ENCODE results near the gene IRF1.
A peak's percentile ranks its signal among the peaks of the same experiment; 100 is the strongest.

IRF1 gene

GRCh38 chr5:132468656-132469379, 21.8 kb downstream of the IRF1 start:
- H3K56ac ChIP-seq (ENCODE audit: low read length), result no peak overlapping the region

GRCh38 chr5:132467287-132467984, 23.1 kb downstream of the IRF1 start:
- Histone ChIP-seq H3K27ac (ENCODE audit: low read depth, low read length) (no peak overlapping the region), H3K56ac (ENCODE audit: low read length) (no peak overlapping the region), H3K9ac (ENCODE audit: low read length) (no peak overlapping the region), H3K79me1 (ENCODE audit: low read length) (no peaks in the 10 kb centered on the region), H3K23ac (ENCODE audit: low read length) (no peak overlapping the region), H4K8ac (ENCODE audit: low read depth, low read length) (no peak overlapping the region), H3K79me2 (ENCODE audit: control insufficient read depth, insufficient read depth, low read length) (no peaks in the 10 kb centered on the region), H3K4me2 (ENCODE audit: low read length) (no peak overlapping the region), H3K4me1 (ENCODE audit: control insufficient read depth, low read depth, low read length) (peaks cover 7% of the 10 kb centered on the region), H2AK5ac (ENCODE audit: low read length) (no peak overlapping the region), H3K27me3 (ENCODE audit: insufficient read depth, low read length, poor library complexity) (no peaks in the 10 kb centered on the region), H2BK120ac (ENCODE audit: low read depth, low read length) (no peak overlapping the region), H2BK15ac (replicated peaks; ENCODE audit: low read depth) (no peak overlapping the region), H3K4ac (ENCODE audit: low read depth, low read length) (no peak overlapping the region), H3K36me3 (ENCODE audit: control insufficient read depth, insufficient read depth, low read length) (no peaks in the 10 kb centered on the region), H3K18ac (ENCODE audit: low read length) (no peak overlapping the region), H3K4me3 (ENCODE audit: low read length) (no peak overlapping the region), H2BK5ac (ENCODE audit: low read length) (no peak overlapping the region), H4K5ac (ENCODE audit: low read length) (no peak overlapping the region)
- WGBS (ENCODE audit: extremely low coverage, insufficient coverage, low lambda C conversion rate), result no CpG with 5 or more reads among the region's 4 CpGs
- no peak for DNase-seq

More at GRCh38 chr5:132468656-132469379, 21.8 kb downstream of the IRF1 start:
- no peak overlapping the region for H3K9ac ChIP-seq (ENCODE audit: low read length)
- no peak overlapping the region for H3K4me3 ChIP-seq (ENCODE audit: low read length)
- WGBS (ENCODE audit: extremely low coverage, insufficient coverage, low lambda C conversion rate), result no CpG with 5 or more reads among the region's 3 CpGs
- H3K36me3 ChIP-seq (ENCODE audit: control insufficient read depth, insufficient read depth, low read length), result no peaks in the 10 kb centered on the region
- no peak overlapping the region for H2BK15ac ChIP-seq (replicated peaks; ENCODE audit: low read depth)
- H4K8ac ChIP-seq (ENCODE audit: low read depth, low read length), result no peak overlapping the region
- no peaks in the 10 kb centered on the region for H3K79me1 ChIP-seq (ENCODE audit: low read length)
- no peak for DNase-seq
- H3K4me2 ChIP-seq (ENCODE audit: low read length), result no peak overlapping the region
- H3K27ac ChIP-seq (ENCODE audit: low read depth, low read length), result no peak overlapping the region
- no peak overlapping the region for H3K18ac ChIP-seq (ENCODE audit: low read length)
- H4K5ac ChIP-seq (ENCODE audit: low read length), result no peak overlapping the region
- no peak overlapping the region for H2BK120ac ChIP-seq (ENCODE audit: low read depth, low read length)
- H2AK5ac ChIP-seq (ENCODE audit: low read length), result no peak overlapping the region
- H3K4ac ChIP-seq (ENCODE audit: low read depth, low read length), result no peak overlapping the region
- no peaks in the 10 kb centered on the region for H3K27me3 ChIP-seq (ENCODE audit: insufficient read depth, low read length, poor library complexity)
- no peak overlapping the region for H2BK5ac ChIP-seq (ENCODE audit: low read length)
- no peaks in the 10 kb centered on the region for H3K79me2 ChIP-seq (ENCODE audit: control insufficient read depth, insufficient read depth, low read length)
- no peak overlapping the region for H3K23ac ChIP-seq (ENCODE audit: low read length)
- peaks cover 7% of the 10 kb centered on the region for H3K4me1 ChIP-seq (ENCODE audit: control insufficient read depth, low read depth, low read length)

- Histone ChIP-seq H3K4me2 (ENCODE audit: low read length) (no peak overlapping the region), H3K56ac (ENCODE audit: low read length) (no peak overlapping the region), H3K18ac (ENCODE audit: low read length) (no peak overlapping the region), H3K4ac (ENCODE audit: low read depth, low read length) (no peak overlapping the region), H3K23ac (ENCODE audit: low read length) (no peak overlapping the region), H4K8ac (ENCODE audit: low read depth, low read length) (no peak overlapping the region), H3K79me1 (ENCODE audit: low read length) (no peaks in the 10 kb centered on the region), H3K4me3 (ENCODE audit: low read length) (no peak overlapping the region), H2BK120ac (ENCODE audit: low read depth, low read length) (no peak overlapping the region), H3K27ac (ENCODE audit: low read depth, low read length) (no peak overlapping the region), H3K36me3 (ENCODE audit: control insufficient read depth, insufficient read depth, low read length) (no peaks in the 10 kb centered on the region), H2BK15ac (replicated peaks; ENCODE audit: low read depth) (no peak overlapping the region), H4K5ac (ENCODE audit: low read length) (no peak overlapping the region), H2BK5ac (ENCODE audit: low read length) (no peak overlapping the region), H3K4me1 (ENCODE audit: control insufficient read depth, low read depth, low read length) (peaks cover 7% of the 10 kb centered on the region), H3K79me2 (ENCODE audit: control insufficient read depth, insufficient read depth, low read length) (no peaks in the 10 kb centered on the region), H3K9ac (ENCODE audit: low read length) (no peak overlapping the region), H2AK5ac (ENCODE audit: low read length) (no peak overlapping the region), H3K27me3 (ENCODE audit: insufficient read depth, low read length, poor library complexity) (no peaks in the 10 kb centered on the region)
- peak; percentile 27 for DNase-seq
- WGBS (ENCODE audit: extremely low coverage, insufficient coverage, low lambda C conversion rate), result no CpG with 5 or more reads among the region's 18 CpGs
These were observed 23.9 kb downstream of the IRF1 start for GRCh38 chr5:132466433-132467286.

- H3K4ac ChIP-seq (ENCODE audit: low read depth, low read length), result no peak overlapping the region
- peaks cover 7% of the 10 kb centered on the region for H3K4me1 ChIP-seq (ENCODE audit: control insufficient read depth, low read depth, low read length)
- no peak overlapping the region for H2AK5ac ChIP-seq (ENCODE audit: low read length)
- no peak overlapping the region for H4K8ac ChIP-seq (ENCODE audit: low read depth, low read length)
- H3K56ac ChIP-seq (ENCODE audit: low read length), result peak overlapping the region; percentile 18
- no peak overlapping the region for H4K5ac ChIP-seq (ENCODE audit: low read length)
- H3K18ac ChIP-seq (ENCODE audit: low read length), result no peak overlapping the region
- peak; percentile 46 for DNase-seq
- no CpG with 5 or more reads among the region's 10 CpGs for WGBS (ENCODE audit: extremely low coverage, insufficient coverage, low lambda C conversion rate)
- H3K23ac ChIP-seq (ENCODE audit: low read length), result no peak overlapping the region
- no peaks in the 10 kb centered on the region for H3K79me1 ChIP-seq (ENCODE audit: low read length)
- H3K36me3 ChIP-seq (ENCODE audit: control insufficient read depth, insufficient read depth, low read length), result no peaks in the 10 kb centered on the region
- H2BK15ac ChIP-seq (replicated peaks; ENCODE audit: low read depth), result no peak overlapping the region
- no peak overlapping the region for H2BK5ac ChIP-seq (ENCODE audit: low read length)
- H3K79me2 ChIP-seq (ENCODE audit: control insufficient read depth, insufficient read depth, low read length), result no peaks in the 10 kb centered on the region
- H3K27me3 ChIP-seq (ENCODE audit: insufficient read depth, low read length, poor library complexity), result no peaks in the 10 kb centered on the region
- no peak overlapping the region for H3K4me2 ChIP-seq (ENCODE audit: low read length)
- H3K9ac ChIP-seq (ENCODE audit: low read length), result peak overlapping the region; percentile 6
- H3K4me3 ChIP-seq (ENCODE audit: low read length), result no peak overlapping the region
- no peak overlapping the region for H3K27ac ChIP-seq (ENCODE audit: low read depth, low read length)
- no peak overlapping the region for H2BK120ac ChIP-seq (ENCODE audit: low read depth, low read length)
These were observed 25.4 kb downstream of the IRF1 start for GRCh38 chr5:132465059-132465707.

DNA sequence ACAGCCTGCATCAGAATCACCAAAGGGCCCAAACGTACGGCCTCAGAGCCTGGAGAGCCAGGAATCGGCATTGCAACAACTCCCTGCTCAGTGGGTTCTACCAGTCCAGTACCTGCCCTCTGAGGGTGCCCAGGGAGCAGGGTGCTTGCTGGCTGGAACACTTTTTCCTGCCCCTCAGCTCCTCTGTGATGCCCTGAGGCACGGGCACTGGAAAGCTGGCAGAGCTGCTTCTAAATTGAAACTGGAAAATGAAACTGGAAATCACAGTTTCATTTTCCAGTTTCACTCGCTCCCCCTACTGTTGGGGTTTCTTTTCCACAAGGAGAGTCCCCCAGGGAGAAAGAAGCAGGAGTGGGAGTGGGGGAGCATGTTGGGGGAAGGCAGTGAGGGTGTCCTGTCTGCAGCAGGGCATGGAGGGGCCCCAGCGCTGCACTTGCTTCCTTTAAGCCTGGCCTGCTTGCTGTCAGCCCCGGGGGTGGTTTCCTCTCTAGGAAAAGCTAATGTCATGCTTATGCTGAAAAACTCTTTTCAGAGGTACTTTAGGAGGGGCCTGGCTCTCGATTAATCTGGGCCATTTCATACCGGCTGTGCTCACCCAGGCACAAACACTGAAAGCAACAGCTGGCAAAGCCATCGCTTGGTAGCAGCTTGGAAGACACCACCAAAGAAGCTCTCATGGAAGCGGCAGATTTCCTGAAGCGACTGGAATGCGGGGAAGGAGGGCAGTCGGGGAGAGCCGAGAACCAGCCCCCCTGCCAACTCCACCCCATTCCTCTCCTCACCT, 26.2 kb downstream of the IRF1 start:
- H2BK120ac ChIP-seq (ENCODE audit: low read depth, low read length), result no peak overlapping the region
- H3K79me1 ChIP-seq (ENCODE audit: low read length), result no peaks in the 10 kb centered on the region
- no peak overlapping the region for H2BK5ac ChIP-seq (ENCODE audit: low read length)
- WGBS (ENCODE audit: extremely low coverage, insufficient coverage, low lambda C conversion rate), result no CpG with 5 or more reads among the region's 15 CpGs
- no peaks in the 10 kb centered on the region for H3K36me3 ChIP-seq (ENCODE audit: control insufficient read depth, insufficient read depth, low read length)
- peaks cover 7% of the 10 kb centered on the region for H3K4me1 ChIP-seq (ENCODE audit: control insufficient read depth, low read depth, low read length)
- no peak overlapping the region for H3K27ac ChIP-seq (ENCODE audit: low read depth, low read length)
- no peak overlapping the region for H4K5ac ChIP-seq (ENCODE audit: low read length)
- H3K9ac ChIP-seq (ENCODE audit: low read length), result peak overlapping the region; percentile 6
- H4K8ac ChIP-seq (ENCODE audit: low read depth, low read length), result no peak overlapping the region
- H3K27me3 ChIP-seq (ENCODE audit: insufficient read depth, low read length, poor library complexity), result no peaks in the 10 kb centered on the region
- no peak overlapping the region for H2BK15ac ChIP-seq (replicated peaks; ENCODE audit: low read depth)
- no peak overlapping the region for H3K4me3 ChIP-seq (ENCODE audit: low read length)
- no peak overlapping the region for H3K4ac ChIP-seq (ENCODE audit: low read depth, low read length)
- peak; percentile 36 for DNase-seq
- H3K23ac ChIP-seq (ENCODE audit: low read length), result no peak overlapping the region
- H3K79me2 ChIP-seq (ENCODE audit: control insufficient read depth, insufficient read depth, low read length), result no peaks in the 10 kb centered on the region
- peak overlapping the region; percentile 47 for H3K56ac ChIP-seq (ENCODE audit: low read length)
- no peak overlapping the region for H2AK5ac ChIP-seq (ENCODE audit: low read length)
- no peak overlapping the region for H3K18ac ChIP-seq (ENCODE audit: low read length)
- no peak overlapping the region for H3K4me2 ChIP-seq (ENCODE audit: low read length)
